A172 (cell line): ENCODE data around the gene VENTX. TPM values are rescaled to one million over a fixed set of nuclear protein-coding genes. Genes with fewer than 3 reads are reported as not detected.
"Not testable (repeated sequence)": the region's sequence is repeated elsewhere in the genome, so short reads cannot be mapped to it uniquely, and the experiment has no call there.

ENCODE experiments used
- DNase-seq: peaks from one replicate; pipeline ENCODE4 v3.0.0-alpha.2; 2015; ENCODE audit warnings: low spot score
- total RNA-seq: library from RNA; depleted of rRNA; stranded (reverse); fragments of >200 nt; shearing (Covaris generic); gene quantifications from 2 replicates; pipeline ENCODE4 v1.2.3, GENCODE V29; 2014

Gene VENTX
- total RNA-seq, 1 experiment from 2014 or later = not detected

DNA sequence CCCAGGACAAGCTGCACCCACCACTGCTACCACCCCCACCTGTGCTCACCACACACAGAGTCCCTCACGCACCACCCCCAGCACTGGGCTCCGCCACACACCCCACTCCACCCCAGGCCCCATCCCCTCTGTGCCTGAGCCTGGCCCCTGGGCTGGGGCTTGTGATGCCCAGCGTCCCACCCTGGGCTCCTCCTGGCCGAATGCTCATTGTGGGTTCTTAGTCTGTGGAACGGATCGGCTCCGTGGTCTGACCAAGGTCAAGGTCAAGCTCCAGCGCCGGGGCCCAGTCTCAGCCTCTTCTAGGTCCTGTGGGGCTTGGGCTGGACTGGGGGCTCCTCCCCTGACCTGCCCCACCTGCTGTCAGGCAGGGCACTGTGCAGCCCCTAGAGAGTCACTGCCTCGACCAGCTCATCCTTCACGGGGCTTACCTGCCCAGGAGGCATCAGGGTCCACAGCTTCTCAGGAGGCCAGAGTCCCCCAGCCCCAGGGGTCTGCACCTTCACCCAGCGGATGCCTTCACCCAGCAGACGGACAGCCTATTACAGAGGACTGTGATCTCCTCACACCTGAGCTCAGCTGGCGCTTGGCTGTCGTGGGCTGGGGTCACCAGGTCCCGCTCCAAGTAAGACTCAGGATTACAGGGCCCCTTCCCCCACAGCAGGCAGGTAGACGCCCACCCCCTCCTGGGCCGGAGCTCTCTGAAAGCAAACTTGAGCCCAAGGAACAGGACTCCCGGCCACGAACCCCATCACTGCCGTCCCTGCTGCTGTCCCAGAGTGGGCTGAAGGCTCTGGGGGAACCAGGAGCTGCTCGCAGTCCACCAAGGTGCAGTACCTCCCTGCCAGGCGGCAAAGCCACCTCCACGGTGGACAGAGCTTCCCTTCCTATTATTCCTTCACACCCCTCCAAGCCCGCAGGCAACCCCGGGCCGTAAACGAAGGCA lies 22.9 kb upstream of the VENTX start:
- DNase-seq = no peak

DNA sequence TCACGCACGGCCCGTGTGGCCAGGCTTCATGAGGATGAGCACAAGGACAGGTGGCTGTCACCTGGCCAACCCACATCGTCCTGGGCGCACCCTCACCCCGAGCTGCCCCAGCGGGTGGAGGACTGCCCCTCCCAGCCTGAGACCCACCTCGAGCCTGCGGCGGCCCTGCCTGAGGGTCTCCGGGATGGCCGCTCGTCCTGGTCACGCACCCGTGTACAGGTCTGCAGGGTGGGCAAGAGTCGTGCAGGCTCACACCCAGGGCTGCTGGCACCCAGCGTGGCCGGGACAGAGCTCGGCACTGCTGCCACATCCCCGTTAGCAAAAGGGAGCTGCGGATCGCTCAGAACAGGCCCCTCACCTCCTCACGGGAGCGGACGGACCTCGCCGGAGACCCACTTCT lies 22.1 kb upstream of the VENTX start:
- DNase-seq = no peak

DNA sequence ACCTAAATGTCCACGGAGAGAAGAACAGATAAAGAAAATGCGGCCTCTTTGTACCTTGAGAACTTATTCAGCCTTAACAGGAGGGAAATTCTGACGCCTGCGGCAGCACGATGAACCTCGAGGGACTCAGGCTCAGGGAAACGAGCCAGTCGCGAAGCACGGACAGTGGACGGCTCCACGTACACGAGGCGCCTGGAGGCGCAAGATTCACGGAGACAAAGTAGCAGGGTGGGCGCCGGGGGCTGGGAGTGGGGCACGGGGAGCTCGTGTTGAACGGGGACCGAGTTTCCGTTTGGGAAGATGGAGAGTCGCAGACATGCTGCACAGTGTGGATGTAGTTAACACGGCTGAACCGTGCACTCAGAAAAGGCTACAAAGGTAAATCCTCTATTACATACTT lies 20.9 kb upstream of the VENTX start:
- DNase-seq = no peak

- no peak for DNase-seq
Measured at GRCh38 chr10:133217800-133218589, 19.7 kb upstream of the VENTX start.

DNA sequence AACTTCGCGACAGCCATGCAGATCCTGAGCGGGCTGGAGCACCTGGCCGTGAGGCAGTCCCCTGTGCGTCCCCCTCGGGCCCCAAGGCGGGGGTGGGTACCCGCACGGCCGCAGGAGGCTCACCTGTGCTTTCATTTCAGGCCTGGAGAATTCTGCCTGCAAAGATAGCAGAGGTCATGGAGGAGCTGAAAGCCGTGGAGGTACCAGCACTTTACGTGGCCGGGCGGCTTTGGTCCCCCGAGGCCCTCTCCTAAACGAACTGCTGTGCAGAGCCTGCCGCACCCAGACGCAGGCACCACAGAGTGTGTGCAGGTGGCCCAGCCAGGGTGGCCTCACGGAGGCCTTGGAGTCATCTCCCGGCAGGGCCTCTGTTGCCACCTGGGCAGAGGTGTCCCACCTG lies 18.8 kb upstream of the VENTX start:
- no peak for DNase-seq

GRCh38 chr10:133219782-133220181 lies 17.9 kb upstream of the VENTX start:
- DNase-seq = no peak

DNA sequence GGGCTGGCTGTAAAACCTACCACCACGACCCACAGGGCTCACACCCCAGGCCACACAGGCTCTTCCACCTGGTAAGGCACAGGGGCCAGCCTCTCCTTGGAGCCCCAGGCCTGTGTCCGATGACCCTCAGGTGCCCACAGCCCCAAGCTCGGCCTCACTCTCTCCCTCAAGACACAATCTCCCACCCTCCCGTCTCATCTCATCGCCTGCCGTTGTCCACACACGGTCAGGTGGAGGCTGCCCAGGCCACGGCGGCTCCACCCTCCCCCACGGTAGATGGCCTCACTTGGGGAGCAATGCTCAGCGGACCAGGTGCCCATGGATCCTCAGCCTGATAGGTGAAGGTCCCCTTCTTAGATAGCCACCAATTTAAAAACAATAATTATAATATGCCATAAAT lies 16.3 kb upstream of the VENTX start:
- no peak for DNase-seq

GRCh38 chr10:133221756-133222155 lies 15.9 kb upstream of the VENTX start:
- not testable (repeated sequence) for DNase-seq

DNA sequence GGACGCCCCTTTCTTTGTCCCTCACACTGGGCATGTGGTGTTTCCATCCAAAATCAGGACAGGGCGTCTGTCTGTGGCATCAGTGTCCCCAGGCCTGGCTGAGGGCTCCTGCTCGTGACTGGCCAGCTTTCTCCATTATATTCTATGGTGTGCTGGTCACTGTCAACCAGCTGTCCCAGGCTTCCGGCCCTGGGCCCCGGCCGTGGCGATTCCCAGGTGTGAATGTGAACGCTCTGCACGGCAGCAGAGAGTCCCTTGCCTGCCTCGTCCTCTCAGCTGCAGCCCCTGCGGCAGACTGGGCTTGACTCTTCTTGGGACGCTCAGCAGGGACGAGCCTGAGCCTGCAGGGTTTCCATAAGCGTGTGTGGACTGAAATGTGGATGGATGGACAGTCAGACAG lies 13.6 kb upstream of the VENTX start:
- DNase-seq = no peak

DNA sequence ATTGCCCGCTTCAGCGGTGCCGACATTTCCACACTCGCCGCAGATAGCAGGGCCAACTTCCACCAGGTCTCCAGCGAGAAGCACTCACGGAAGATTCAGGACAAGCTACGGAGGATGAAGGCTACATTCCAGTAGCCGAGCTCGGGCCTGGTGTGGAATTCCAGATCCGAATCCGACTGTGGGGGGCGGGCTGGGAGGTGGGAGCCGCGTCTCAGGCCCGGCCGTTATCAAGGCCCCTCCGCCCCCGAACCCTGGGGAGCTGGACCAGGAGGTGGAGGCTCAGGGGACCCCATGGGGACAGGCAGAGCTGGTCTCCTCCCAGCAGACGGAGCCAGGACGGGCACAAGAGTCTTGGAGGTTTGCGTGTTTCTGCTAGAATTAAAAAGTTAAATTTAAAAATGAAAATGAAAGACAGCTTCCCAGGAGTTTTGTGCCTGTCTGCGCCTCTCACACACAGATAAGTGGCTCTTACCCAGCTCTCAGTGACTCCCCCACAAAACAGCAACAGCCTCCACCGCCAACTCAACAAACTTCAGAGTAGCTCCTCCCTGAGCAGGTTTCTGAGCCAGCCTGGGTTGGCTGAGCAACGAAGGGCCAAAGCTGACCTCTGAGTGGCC lies 12.8 kb upstream of the VENTX start:
- no peak for DNase-seq

DNA sequence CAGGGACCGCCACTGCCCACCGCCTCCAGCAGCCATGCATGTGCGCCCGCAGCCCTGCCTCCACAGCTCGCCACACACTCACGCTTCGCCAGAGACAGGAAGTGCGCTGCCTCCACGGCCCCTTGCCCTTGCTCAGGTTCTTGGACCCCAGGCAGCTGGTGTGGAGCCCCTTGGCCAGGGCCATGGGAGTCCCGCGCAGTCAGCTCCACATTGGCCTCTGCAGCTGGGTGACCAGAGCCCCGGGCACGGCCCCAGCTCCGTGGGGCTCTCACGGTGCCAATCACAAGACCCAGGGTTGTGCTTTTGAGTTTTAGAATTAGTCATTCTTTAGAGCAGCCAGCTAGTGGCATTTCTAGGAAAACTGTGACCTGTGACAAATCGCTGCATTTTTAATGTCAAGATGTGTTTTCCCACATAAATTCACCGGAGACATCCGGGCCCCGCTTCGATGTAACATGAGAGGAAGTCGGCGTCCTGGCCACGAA lies 11.9 kb upstream of the VENTX start:
- peak; percentile 27 for DNase-seq

GRCh38 chr10:133226251-133226808 lies 11.3 kb upstream of the VENTX start:
- DNase-seq = peak; percentile 1

DNA sequence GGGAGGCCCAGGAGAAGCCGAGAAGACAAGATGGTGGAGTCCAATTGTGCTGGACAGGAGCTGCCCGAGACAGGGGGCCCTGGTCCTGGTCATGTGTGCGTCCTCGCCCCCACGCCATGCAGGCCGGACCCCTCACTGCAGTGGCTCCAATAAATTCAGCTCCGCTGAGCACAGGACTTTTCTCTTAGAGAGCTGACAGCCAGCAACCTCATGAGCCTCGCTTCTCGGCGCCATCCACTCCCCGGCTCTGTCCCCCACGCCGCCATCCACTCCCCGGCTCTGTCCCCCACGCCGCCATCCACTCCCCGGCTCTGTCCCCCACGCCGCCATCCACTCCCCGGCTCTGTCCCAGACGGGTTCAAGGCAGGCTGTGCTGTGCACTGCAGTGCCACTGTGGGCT lies 10.4 kb upstream of the VENTX start:
- DNase-seq = no peak

DNA sequence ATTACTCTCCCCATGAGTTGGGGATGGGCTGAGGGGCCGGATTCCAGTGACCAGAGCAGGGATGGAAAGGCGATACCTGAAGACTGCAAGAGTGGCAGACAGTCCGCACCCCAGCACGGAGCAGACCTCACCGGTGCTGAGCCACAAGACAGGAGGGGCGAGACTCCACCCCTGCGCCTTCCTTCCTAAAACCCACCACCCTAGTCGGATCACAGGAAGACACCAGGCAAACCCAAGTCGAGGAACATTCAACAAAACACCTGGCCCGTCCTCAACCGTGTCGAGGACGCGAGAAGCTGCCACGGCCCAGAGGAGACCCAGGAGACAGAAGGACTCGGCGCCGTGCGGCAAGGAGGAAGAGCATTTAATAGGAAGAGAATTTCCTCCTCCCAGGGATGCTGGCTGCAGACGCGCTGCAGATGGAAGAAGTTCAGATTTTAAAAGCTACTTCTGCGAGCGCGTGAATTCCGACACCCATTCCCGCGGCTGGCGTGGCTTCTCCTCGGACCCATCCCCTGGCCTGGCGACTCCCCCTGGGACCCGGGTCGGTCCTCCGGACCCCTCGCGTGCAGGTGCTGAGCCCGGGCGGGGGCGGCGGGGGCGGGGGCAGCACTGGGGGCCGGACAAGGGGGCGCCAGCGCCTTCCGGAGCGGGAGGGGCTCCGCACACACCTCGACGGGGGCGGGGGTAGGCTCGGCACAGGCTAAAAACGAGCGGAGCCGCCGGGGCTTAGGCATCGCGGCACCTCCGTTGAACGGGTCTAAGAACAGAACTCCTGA lies 8.2 kb upstream of the VENTX start:
- no peak for DNase-seq

DNA sequence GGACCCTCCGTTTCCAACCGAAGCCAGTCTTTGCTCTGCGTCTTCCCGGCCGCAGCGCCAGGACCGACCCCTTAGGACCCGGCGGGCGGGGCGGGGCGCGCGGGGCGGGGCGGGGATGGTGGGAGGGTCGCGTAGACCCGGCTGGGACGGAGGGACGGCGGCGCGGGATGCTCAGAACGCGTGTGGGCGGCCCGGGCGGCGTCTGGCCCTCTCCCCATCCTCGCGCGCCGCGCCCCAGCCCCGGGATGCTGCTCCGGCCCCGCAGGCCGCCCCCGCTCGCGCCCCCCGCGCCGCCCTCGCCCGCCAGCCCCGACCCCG lies 7.7 kb upstream of the VENTX start, which contains the start of gene UTF1:
UTF1 (plus strand) TSS at position 174 of the 318 bp plus-strand sequence; CDS start at position 246, 72 bp downstream.
- no peak for DNase-seq

DNA sequence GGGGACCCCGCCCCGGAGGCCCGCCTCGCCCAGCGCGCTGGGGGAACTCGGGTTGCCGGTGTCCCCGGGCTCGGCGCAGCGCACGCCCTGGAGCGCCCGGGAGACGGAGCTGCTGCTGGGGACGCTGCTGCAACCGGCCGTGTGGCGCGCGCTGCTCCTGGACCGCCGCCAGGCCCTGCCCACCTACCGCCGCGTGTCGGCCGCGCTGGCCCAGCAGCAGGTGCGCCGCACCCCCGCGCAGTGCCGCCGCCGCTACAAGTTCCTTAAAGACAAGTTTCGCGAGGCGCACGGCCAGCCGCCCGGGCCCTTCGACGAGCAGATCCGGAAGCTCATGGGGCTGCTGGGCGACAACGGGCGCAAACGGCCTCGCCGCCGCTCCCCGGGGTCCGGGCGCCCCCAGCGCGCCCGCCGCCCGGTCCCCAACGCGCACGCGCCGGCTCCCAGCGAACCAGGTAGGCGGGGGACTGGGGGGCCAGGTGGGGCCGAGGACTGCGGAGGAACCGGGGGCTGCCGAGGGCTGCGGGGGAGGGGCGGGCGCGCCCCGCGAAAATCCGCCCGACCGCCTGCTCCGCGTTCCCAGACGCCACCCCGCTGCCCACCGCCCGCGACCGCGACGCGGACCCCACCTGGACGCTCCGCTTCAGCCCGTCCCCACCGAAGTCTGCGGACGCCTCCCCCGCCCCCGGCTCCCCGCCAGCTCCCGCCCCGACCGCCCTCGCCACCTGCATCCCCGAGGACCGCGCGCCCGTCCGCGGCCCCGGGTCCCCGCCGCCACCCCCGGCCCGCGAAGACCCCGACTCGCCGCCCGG lies 7.1 kb upstream of the VENTX start:
- no peak for DNase-seq

DNA sequence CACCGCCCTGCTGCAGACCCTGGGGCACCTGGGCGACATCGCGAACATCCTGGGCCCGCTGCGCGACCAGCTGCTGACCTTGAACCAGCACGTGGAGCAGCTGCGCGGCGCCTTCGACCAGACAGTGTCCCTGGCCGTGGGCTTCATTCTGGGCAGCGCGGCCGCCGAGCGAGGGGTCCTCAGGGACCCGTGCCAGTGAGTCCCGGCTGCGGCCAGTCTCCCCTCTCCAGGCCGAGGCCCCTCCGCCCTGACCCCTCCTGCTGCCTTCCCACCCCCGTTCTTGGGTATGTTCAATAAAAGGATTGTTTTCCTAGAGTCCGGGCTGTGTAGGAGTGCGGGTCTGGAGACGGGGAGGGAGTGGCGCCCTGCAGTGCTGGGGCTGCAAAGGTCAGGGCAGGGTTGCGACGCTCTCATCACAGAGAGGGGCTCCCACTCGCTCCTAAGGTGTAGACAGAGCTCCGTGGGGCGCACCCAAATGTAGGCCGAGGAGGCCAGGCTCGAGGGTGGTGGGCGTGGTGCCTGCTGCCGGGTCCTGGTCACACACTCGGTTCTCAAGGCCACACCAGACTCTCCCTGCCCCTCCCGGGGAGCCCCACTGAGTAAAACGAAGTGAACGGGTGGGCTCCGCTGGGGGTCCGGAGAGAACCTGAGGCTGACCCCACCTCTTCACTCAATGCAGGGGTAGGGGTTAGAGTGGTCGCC lies 6.3 kb upstream of the VENTX start:
- no peak for DNase-seq

DNA sequence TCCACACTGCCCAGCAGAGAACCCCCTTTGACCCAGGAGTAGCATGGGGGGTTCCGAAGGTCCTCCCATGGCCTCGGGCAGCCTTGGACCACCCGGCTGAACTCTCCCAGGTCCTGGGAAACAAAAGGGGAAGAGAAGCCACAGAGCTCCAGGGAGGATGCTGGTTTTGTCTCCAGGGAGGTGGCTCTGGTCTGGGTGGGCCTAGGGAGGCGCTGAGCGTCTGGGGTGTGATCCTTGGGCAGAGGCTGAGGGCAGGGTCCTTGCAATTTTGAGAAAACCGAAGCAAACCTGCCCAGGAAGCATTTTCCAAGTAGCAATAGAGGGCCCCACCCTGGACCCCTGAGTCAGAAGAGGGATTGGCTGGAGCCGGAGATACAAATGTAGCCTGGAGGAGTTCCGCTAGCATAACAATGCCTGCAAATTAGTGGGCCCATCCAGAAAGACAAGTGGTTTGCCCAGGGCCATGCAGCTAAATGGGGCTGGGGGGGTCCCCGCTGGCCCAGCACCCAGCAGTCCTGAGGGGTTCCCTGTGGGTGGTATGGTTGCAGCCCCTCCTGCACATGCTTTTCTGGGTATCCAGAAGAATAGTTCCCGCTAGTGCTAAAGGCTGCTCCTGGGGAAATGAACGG lies 5.6 kb upstream of the VENTX start:
- no peak for DNase-seq

DNA sequence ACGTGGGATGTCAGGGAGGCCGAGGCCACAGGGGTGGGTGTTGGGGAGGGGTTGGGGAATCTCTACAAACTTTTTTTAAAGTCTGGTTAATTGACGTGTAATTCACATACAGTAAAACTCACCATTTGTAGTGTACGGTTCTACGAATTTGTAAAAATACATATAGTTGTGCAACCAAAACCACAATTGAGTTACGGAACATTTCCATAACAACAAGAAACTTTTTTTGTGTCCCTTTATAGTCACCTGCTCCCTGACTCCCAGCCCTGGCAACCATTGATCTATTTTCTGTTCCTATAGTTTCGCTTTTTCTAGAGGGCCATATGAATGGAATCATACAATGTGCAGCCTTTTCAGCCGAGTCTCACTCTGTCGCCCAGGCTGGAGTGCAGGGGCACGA lies 2.9 kb upstream of the VENTX start:
- DNase-seq = not testable (repeated sequence)
